ENCODE data around the gene ACAD11.

ACAD11 gene

DNA sequence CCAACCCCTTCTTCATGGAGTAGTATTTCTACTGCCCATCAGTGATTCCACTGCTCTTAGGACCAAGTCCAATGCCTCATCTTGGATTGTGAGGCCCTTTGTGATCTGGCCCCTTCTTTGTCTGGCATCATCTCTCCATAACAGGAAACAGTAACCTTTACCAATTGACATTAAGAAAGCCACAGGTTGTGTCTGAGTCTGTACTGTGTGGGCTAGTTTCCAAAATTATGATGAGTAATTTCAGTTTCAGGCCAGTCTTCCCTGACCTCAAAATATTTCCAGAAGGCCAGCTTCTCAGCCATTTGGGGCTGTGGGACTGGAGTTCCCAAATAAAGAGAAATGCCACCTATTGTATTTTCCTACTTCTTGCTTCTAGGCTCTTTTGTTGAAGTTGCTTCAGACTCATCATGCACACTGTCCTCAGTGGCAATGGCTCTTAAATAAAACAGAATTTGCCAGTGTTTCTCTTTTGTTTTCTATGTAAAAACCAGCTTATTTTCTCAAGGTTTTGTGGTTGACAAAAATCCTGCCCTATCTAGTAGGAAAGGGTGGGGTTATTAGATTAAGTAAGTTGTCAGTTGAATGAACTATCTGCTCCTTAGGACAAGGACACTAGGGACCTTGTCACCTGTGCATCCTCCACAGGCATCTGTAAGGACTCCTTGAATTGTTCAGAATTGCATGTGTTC is 109.6 kb downstream of the ACAD11 start:
- no peak for DNase-seq

DNA sequence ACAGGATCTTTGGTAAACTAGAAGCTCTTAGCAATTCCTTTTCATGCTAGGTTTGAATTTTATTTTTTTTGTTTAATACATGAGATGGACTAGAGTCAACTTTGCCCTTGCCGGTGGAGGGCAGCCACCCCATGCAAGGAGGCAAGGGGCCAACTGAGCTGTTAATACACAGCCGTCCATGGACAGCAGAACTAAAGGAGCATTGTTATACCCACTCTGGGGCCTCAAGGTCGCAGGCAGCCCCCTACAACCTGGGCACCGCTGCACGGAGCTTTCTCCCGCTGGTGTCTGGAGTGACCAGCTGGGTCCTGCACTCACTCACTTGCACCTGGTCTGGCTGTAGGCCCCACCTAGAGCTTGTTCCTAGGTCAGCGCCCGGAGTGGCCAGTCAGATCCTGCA is 110.4 kb downstream of the ACAD11 start:
- no peak for DNase-seq

GRCh38 chr3:132545471-132545870 is 114.1 kb downstream of the ACAD11 start:
- DNase-seq = no peak

- no peak for DNase-seq
Observed at GRCh38 chr3:132544130-132544529, 115.5 kb downstream of the ACAD11 start.

DNA sequence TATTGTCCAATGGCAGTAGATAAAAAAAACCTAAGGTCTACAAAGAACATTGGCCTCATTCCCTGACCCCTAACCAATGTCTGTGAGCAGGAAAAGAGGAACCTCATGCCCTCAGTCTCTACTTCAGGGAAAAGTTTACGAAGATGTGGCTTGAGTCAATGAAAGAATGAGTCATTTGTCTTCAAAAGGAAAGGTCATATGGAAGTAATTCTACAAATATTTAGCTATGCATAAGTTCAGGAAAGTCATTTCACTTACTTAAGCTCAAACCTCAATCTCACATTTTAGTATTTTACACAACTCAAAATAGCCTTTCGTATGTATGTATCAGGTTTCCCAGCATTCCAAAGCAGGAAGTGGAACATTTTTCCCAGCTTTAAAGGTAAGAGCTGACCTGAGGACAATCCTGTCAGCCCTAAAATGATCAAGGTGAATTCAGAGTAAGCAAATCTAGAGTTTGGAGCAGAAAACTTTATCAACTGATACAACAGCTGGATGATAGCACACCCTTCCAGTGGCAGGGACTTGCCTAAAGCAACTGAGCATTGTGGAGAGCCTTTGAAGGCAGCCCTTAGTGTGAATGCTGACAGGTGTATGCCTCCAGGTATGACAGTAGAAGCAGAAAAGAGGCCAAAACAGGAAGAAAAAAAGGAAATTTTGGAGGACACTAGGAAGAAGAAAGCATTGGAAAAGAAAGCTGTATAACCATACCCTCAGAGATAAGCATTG is 116.4 kb downstream of the ACAD11 start:
- no peak for DNase-seq

DNA sequence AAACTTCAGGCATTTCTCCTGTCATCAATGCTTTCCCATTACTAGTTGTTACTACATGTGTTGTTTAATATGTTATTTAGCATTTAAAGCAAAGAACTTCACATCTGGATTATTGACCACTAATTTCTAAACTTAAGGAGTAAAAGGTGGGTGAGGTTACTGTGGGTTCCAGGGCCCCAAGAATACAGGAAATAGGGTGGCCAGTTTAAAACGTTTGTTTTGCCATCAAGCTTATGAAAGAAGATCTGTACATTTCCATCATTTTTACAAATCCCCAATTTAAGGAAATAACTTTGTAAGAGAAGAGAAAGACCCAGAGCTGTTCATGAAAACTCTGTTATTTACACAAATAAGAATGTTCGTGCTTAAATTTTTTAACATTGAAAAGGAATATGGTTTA is 117.0 kb downstream of the ACAD11 start:
- DNase-seq = no peak

DNA sequence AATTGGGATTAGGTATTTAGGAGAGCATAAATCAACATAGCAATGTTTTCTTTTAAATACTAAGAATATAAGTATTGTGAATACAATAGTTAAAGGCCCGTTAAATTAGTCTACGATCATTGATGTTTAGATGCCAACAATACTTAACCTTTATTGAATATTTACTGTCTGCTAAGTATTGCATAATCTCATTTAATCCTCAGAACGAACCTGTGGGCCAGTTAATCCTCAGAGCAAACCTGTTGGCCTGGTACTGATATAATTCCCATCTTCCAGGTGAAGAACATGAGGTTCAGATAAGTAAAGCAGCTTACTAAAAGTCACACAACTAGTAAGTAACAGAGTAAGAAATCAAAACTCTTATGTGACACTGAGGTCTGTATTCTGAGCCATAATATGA is 119.9 kb downstream of the ACAD11 start:
- no peak for DNase-seq

- no peak for DNase-seq
Observed at GRCh38 chr3:132538072-132538471, 121.5 kb downstream of the ACAD11 start.

DNA sequence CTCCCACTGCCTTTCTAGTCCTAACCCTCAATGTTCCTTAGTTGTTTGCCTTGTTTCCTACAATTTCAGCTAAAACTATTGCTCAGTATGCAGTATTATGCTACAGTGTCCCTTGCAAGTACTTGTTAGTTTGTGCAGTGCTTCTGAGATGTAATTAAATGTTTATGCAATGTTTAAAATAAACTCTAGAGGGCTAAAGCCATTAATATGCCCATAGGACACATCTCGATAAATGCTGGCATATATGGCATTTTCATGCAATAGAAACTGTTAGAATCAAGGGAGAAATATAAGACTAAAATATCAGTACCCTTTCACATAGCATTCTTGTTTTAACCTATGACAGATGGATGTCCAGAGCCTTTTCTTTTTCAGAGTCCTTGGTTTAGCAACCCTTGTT is 122.3 kb downstream of the ACAD11 start:
- no peak for DNase-seq

- no peak for DNase-seq
Observed at GRCh38 chr3:132536442-132537153, 123.0 kb downstream of the ACAD11 start.

- peak; percentile 10 for DNase-seq
Observed at GRCh38 chr3:132535575-132536441, 123.8 kb downstream of the ACAD11 start.

GRCh38 chr3:132530624-132531023 is 129.0 kb downstream of the ACAD11 start:
- DNase-seq = no peak

- no peak for DNase-seq
Observed at GRCh38 chr3:132522353-132522752, 137.3 kb downstream of the ACAD11 start.

- no peak for DNase-seq
Observed at GRCh38 chr3:132521901-132522300, 137.7 kb downstream of the ACAD11 start.

DNA sequence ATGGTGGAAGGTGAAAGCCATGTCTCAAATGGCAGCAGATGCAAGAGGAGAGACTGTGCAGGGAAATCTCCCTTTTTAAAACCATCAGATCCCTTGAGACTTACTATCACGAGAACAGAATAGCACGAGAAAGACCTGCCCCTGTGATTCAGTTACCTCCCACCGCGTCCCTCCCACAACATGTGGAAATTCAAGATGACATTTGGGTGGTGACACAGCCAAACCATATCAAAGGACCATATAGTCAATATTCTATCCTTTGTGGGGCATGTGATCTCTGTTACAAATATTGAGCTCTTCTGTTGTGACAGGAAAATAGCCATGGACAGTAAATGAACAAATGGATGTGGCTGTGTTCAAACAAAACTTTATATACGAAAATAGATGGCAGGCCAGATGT is 139.7 kb downstream of the ACAD11 start:
- no peak for DNase-seq

- no peak for DNase-seq
Observed at GRCh38 chr3:132517311-132517710, 142.3 kb downstream of the ACAD11 start.

DNA sequence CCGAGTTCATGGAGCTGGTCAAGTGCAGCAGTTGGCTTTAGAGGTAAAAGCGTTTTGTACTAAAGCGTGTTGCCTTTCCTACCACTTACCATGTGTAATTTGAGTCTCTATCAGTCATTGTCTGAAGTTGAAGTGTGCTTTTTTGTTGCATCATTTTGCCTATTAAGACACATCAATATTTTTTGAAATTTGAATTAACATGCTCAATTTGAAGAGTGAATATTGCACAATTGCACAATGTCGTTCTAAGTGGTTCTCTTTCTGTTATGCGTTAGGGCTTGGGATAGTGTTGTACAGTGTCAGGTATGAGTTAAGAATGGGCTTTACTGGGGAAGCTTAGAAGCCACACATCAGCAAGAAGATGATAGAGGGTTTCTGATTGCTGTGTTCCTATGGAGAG is 146.6 kb downstream of the ACAD11 start:
- no peak for DNase-seq

GRCh38 chr3:132509506-132509905 is 150.1 kb downstream of the ACAD11 start:
- no peak for DNase-seq

DNA sequence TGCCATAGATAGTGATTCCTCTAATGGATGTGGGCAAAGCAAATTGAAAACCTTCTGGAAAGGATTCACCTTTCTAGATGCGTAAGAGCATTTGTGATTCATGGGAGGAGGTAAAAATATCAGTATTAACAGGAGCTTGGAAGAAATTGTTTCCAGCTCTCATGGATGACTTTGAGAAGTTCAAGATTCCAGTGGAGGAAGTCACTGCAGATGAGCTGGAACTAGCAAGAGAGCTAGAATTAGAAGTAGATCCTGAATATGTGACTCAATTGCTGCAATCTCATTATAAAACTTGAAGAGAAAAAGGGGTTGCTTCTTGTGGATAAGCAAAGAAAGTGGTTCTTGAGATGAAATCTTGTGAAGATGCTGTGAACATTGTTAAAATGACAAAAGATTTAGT is 150.5 kb downstream of the ACAD11 start:
- no peak for DNase-seq

All from NCI-H1694 (cell line).